Measurements from ENCODE around the gene PTPRN2. TPM values are rescaled to one million over a fixed set of nuclear protein-coding genes. Genes with fewer than 3 reads are reported as not detected.

Gene PTPRN2
- total RNA-seq, 1 experiment from 2014 or later: 0.11 TPM

- DNase-seq (ENCODE audit: low spot score): no peak
- POLR2A ChIA-PET (ENCODE audit: low non-redundant PET): no interaction called here
- Histone ChIP-seq H3K27me3 (replicated peaks; ENCODE audit: insufficient read depth, low read depth, low read length, poor library complexity) (peaks cover 4% of the 10 kb centered on the region), H3K4me1 (ENCODE audit: insufficient read depth, low read length, poor library complexity, severe bottlenecking) (no peaks in the 10 kb centered on the region), H3K36me3 (ENCODE audit: insufficient read depth, low read length, poor library complexity, severe bottlenecking) (no peaks in the 10 kb centered on the region), H3K27ac (ENCODE audit: low read depth, low read length, poor library complexity, severe bottlenecking) (no peak overlapping the region), H3K4me3 (ENCODE audit: low read depth, low read length, poor library complexity, severe bottlenecking) (no peak overlapping the region), H3K9me3 (ENCODE audit: low read depth, low read length, poor library complexity, severe bottlenecking) (no peaks in the 10 kb centered on the region)
- no peak for TF ChIP-seq CTCF (conservative IDR thresholded peaks at IDR 0.05; ENCODE audit: low read depth, low read length)
- no peak for TF ChIP-seq EZH2 (IDR thresholded peaks at IDR 0.05; ENCODE audit: borderline replicate concordance, low read depth, low read length, poor library complexity, severe bottlenecking)
- CTCF ChIA-PET: no interaction called here
- no TSS peak for BruUV-seq (replicated peaks)
- intact Hi-C loops (cut with micrococcal nuclease; ENCODE audit: unreplicated experiment): no loop called here
Observed at GRCh38 chr7:157759246-157759805, 828.3 kb downstream of the PTPRN2 start.

GRCh38 chr7:157758468-157759245, 829.0 kb downstream of the PTPRN2 start:
- DNase-seq (ENCODE audit: low spot score): no peak
- Histone ChIP-seq H3K9me3 (ENCODE audit: low read depth, low read length, poor library complexity, severe bottlenecking) (no peaks in the 10 kb centered on the region), H3K27ac (ENCODE audit: low read depth, low read length, poor library complexity, severe bottlenecking) (no peak overlapping the region), H3K4me1 (ENCODE audit: insufficient read depth, low read length, poor library complexity, severe bottlenecking) (no peaks in the 10 kb centered on the region), H3K4me3 (ENCODE audit: low read depth, low read length, poor library complexity, severe bottlenecking) (no peak overlapping the region), H3K36me3 (ENCODE audit: insufficient read depth, low read length, poor library complexity, severe bottlenecking) (no peaks in the 10 kb centered on the region), H3K27me3 (replicated peaks; ENCODE audit: insufficient read depth, low read depth, low read length, poor library complexity) (peaks cover 6% of the 10 kb centered on the region)
- ChIA-PET POLR2A (ENCODE audit: low non-redundant PET) (no interaction called here), CTCF (no interaction called here)
- no TSS peak for BruUV-seq (replicated peaks)
- TF ChIP-seq EZH2 (IDR thresholded peaks at IDR 0.05; ENCODE audit: borderline replicate concordance, low read depth, low read length, poor library complexity, severe bottlenecking) (no peak), CTCF (conservative IDR thresholded peaks at IDR 0.05; ENCODE audit: low read depth, low read length) (no peak)
- intact Hi-C loops (cut with micrococcal nuclease; ENCODE audit: unreplicated experiment): no loop called here

- TF ChIP-seq EZH2 (IDR thresholded peaks at IDR 0.05; ENCODE audit: borderline replicate concordance, low read depth, low read length, poor library complexity, severe bottlenecking) (no peak), CTCF (conservative IDR thresholded peaks at IDR 0.05; ENCODE audit: low read depth, low read length) (no peak)
- no peaks in the 10 kb centered on the region for H3K36me3 ChIP-seq (ENCODE audit: insufficient read depth, low read length, poor library complexity, severe bottlenecking)
- POLR2A ChIA-PET (ENCODE audit: low non-redundant PET): interaction anchor here (0.6 kb wide), 1 partner anchor 426 kb away, joined by 3 read pairs; no protein-coding TSS in a partner anchor
- CTCF ChIA-PET: no interaction called here
- no peak for DNase-seq (ENCODE audit: low spot score)
- no TSS peak for BruUV-seq (replicated peaks)
- peaks cover 8% of the 10 kb centered on the region for H3K27me3 ChIP-seq (replicated peaks; ENCODE audit: insufficient read depth, low read depth, low read length, poor library complexity)
- intact Hi-C loops (cut with micrococcal nuclease; ENCODE audit: unreplicated experiment): no loop called here
- H3K9me3 ChIP-seq (ENCODE audit: low read depth, low read length, poor library complexity, severe bottlenecking): no peaks in the 10 kb centered on the region
- no peak overlapping the region for H3K27ac ChIP-seq (ENCODE audit: low read depth, low read length, poor library complexity, severe bottlenecking)
- no peaks in the 10 kb centered on the region for H3K4me1 ChIP-seq (ENCODE audit: insufficient read depth, low read length, poor library complexity, severe bottlenecking)
- no peak overlapping the region for H3K4me3 ChIP-seq (ENCODE audit: low read depth, low read length, poor library complexity, severe bottlenecking)
Observed at GRCh38 chr7:157757776-157758467, 829.7 kb downstream of the PTPRN2 start.

Measured in A673 (cell line).